ENCODE measurements around the gene TIE1.

GRCh38 chr1:43359696-43360095 lies 58.9 kb downstream of the TIE1 start:
- no peak for TF ChIP-seq POLR2A (IDR thresholded peaks at IDR 0.05)
- TF ChIP-seq, protein P1, sequence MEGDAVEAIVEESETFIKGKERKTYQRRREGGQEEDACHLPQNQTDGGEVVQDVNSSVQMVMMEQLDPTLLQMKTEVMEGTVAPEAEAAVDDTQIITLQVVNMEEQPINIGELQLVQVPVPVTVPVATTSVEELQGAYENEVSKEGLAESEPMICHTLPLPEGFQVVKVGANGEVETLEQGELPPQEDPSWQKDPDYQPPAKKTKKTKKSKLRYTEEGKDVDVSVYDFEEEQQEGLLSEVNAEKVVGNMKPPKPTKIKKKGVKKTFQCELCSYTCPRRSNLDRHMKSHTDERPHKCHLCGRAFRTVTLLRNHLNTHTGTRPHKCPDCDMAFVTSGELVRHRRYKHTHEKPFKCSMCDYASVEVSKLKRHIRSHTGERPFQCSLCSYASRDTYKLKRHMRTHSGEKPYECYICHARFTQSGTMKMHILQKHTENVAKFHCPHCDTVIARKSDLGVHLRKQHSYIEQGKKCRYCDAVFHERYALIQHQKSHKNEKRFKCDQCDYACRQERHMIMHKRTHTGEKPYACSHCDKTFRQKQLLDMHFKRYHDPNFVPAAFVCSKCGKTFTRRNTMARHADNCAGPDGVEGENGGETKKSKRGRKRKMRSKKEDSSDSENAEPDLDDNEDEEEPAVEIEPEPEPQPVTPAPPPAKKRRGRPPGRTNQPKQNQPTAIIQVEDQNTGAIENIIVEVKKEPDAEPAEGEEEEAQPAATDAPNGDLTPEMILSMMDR (IDR thresholded peaks at IDR 0.05) = no peak
